ENCODE data around the gene UTP11. TPM values are rescaled to one million over a fixed set of nuclear protein-coding genes. Genes with fewer than 3 reads are reported as not detected.

UTP11 gene
- total RNA-seq, 2 experiments from 2014 or later: 40.1 to 43.8 TPM

DNA sequence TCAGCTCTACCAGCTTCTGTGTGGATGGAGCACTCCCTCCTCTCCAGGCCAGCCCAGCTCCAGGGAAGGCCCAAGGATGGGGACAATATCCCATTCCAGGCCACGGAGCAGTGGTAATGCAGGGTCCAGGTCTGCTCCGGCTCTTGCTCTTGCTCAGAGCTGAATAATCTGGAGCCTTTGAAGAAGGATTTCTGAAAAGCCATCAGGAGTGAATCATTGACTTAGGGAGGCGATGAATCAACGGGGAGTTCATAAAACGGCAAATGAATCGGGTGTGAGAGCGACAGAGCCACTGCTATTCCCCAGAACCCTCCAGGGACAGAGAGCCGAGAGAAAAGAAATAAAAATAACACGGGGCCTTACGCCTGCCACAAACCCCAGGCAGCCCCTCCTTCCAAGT lies 26.3 kb downstream of the UTP11 start:
- H3K27ac ChIP-seq (ENCODE audit: low read depth, low read length, poor library complexity, severe bottlenecking): no peak overlapping the region
- no peaks in the 10 kb centered on the region for H3K9me3 ChIP-seq (ENCODE audit: low read length)
- H3K4me2 ChIP-seq (ENCODE audit: low read length): no peak overlapping the region
- intact Hi-C loops (cut with micrococcal nuclease; ENCODE audit: unreplicated experiment): loop anchor here (10.0 kb wide), 1 partner anchor 796 kb away; no protein-coding TSS in a partner anchor
- H2AFZ ChIP-seq (ENCODE audit: low read length): no peak overlapping the region
- CTCF ChIA-PET (ENCODE audit: unreplicated experiment): no interaction called here
- no peaks in the 10 kb centered on the region for H3K79me2 ChIP-seq (ENCODE audit: insufficient read depth, low read depth, low read length)
- no peak overlapping the region for H3K4me3 ChIP-seq (ENCODE audit: low read depth, low read length, poor library complexity, severe bottlenecking)
- TF ChIP-seq, protein P1, sequence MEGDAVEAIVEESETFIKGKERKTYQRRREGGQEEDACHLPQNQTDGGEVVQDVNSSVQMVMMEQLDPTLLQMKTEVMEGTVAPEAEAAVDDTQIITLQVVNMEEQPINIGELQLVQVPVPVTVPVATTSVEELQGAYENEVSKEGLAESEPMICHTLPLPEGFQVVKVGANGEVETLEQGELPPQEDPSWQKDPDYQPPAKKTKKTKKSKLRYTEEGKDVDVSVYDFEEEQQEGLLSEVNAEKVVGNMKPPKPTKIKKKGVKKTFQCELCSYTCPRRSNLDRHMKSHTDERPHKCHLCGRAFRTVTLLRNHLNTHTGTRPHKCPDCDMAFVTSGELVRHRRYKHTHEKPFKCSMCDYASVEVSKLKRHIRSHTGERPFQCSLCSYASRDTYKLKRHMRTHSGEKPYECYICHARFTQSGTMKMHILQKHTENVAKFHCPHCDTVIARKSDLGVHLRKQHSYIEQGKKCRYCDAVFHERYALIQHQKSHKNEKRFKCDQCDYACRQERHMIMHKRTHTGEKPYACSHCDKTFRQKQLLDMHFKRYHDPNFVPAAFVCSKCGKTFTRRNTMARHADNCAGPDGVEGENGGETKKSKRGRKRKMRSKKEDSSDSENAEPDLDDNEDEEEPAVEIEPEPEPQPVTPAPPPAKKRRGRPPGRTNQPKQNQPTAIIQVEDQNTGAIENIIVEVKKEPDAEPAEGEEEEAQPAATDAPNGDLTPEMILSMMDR (conservative IDR thresholded peaks at IDR 0.05; ENCODE audit: low read length): no peak
- no peak for TF ChIP-seq EZH2phosphoT487 (IDR thresholded peaks at IDR 0.05; ENCODE audit: borderline replicate concordance, low read depth, low read length)
- POLR2A ChIA-PET: no interaction called here
- no peaks in the 10 kb centered on the region for H3K4me1 ChIP-seq (ENCODE audit: insufficient read depth, low read length, poor library complexity, severe bottlenecking)
- DNase-seq (ENCODE audit: low spot score): no peak
- no peaks in the 10 kb centered on the region for H4K20me1 ChIP-seq (ENCODE audit: insufficient read depth, low read length)
- H3K9me2 ChIP-seq (ENCODE audit: insufficient read depth, low read length): no peaks in the 10 kb centered on the region
- no TSS peak for BruUV-seq (replicated peaks)
- H3K36me3 ChIP-seq (ENCODE audit: insufficient read depth, low read length): no peaks in the 10 kb centered on the region

DNA sequence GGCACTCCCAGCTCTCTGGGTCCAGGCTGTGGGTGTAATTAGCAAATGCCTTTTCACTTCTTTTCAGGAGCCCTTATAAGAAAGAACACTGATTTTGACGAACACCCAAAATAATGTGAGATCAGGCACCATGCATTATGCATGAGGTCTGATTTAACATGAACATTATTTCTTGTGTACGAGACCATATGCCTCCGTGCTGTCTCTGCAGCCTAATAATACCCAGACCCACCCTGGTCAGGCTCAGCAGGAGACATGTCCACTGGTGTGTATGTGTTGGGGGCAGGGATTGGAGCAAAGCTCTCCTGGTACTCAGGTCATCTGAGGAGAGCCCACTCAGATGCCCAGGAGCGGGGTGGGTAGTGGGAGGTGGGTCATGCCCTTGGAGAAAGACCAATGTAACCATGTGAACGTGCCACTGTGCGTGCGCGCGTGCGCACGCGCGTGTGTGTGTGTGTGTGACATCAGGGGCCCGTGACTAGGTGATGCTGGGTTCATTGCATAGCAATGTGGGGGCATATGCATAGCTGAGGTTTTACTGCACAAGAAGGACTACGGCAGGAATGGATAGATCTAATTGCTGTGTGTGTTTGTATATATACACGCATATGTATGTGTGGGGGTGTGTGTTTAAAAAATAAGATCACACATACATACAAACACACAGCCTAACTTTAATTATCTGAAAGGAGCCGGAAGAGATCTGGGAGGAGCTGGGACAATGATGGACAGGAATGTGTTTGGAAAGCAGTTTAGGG lies 27.0 kb downstream of the UTP11 start:
- no peak for DNase-seq (ENCODE audit: low spot score)
- ChIA-PET POLR2A (interaction anchor here (1.1 kb wide), 1 partner anchor 17 kb away, joined by 6 read pairs; no protein-coding TSS in a partner anchor), CTCF (ENCODE audit: unreplicated experiment) (no interaction called here)
- Histone ChIP-seq H3K4me1 (ENCODE audit: insufficient read depth, low read length, poor library complexity, severe bottlenecking) (no peaks in the 10 kb centered on the region), H3K9me2 (ENCODE audit: insufficient read depth, low read length) (no peaks in the 10 kb centered on the region), H3K79me2 (ENCODE audit: insufficient read depth, low read depth, low read length) (no peaks in the 10 kb centered on the region), H3K4me2 (ENCODE audit: low read length) (no peak overlapping the region), H3K9me3 (ENCODE audit: low read length) (no peaks in the 10 kb centered on the region), H3K4me3 (ENCODE audit: low read depth, low read length, poor library complexity, severe bottlenecking) (no peak overlapping the region), H2AFZ (ENCODE audit: low read length) (no peak overlapping the region), H4K20me1 (ENCODE audit: insufficient read depth, low read length) (no peaks in the 10 kb centered on the region), H3K27ac (ENCODE audit: low read depth, low read length, poor library complexity, severe bottlenecking) (no peak overlapping the region), H3K36me3 (ENCODE audit: insufficient read depth, low read length) (no peaks in the 10 kb centered on the region)
- no TSS peak for BruUV-seq (replicated peaks)
- no peak for TF ChIP-seq EZH2phosphoT487 (IDR thresholded peaks at IDR 0.05; ENCODE audit: borderline replicate concordance, low read depth, low read length)
- TF ChIP-seq, protein P1 (conservative IDR thresholded peaks at IDR 0.05; ENCODE audit: low read length): no peak
- intact Hi-C loops (cut with micrococcal nuclease; ENCODE audit: unreplicated experiment): loop anchor here (10.0 kb wide), 2 partner anchors 465 to 795 kb away; no protein-coding TSS in a partner anchor

Data from OCI-LY7 (cell line).